ENCODE data around the gene GDI1.
A peak's percentile ranks its signal among the peaks of the same experiment; 100 is the strongest.

The GDI1 gene

GRCh38 chrX:154409222-154409871 lies 27.6 kb upstream of the GDI1 start, which contains the start of gene DNASE1L1:
Gene DNASE1L1 (minus strand): TSS chrX:154409254. CDS start chrX:154405568, 3,686 bp downstream.
- no peak for DNase-seq

- DNase-seq, result peak; percentile 77
Observed at GRCh38 chrX:154411981-154412340, 25.0 kb upstream of the GDI1 start.

- DNase-seq, result no peak
Observed at GRCh38 chrX:154412468-154412867, 24.5 kb upstream of the GDI1 start.

- DNase-seq, result no peak
Observed at GRCh38 chrX:154413142-154413541, 23.8 kb upstream of the GDI1 start.

GRCh38 chrX:154417157-154417556 lies 19.8 kb upstream of the GDI1 start:
- no peak for DNase-seq

- no peak for DNase-seq
Observed at GRCh38 chrX:154419189-154419588, 17.8 kb upstream of the GDI1 start.

- DNase-seq, result no peak
Observed at GRCh38 chrX:154419688-154420401, 17.1 kb upstream of the GDI1 start.

GRCh38 chrX:154420402-154420756 lies 16.6 kb upstream of the GDI1 start:
- no peak for DNase-seq

GRCh38 chrX:154426916-154427770 lies 9.8 kb upstream of the GDI1 start:
- no peak for DNase-seq

GRCh38 chrX:154428176-154429171 lies 8.5 kb upstream of the GDI1 start, which contains the start of gene ATP6AP1:
Gene ATP6AP1 (plus strand): TSS chrX:154428677. CDS start chrX:154428693, 16 bp downstream.
- DNase-seq, result peak; percentile 97

- no peak for DNase-seq
Observed at GRCh38 chrX:154429711-154430110, 7.2 kb upstream of the GDI1 start.

GRCh38 chrX:154430479-154430878 lies 6.5 kb upstream of the GDI1 start:
- DNase-seq, result no peak

- no peak for DNase-seq
Observed at GRCh38 chrX:154430916-154431315, 6.0 kb upstream of the GDI1 start.

GRCh38 chrX:154431341-154431740 lies 5.6 kb upstream of the GDI1 start:
- DNase-seq, result no peak

- no peak for DNase-seq
Observed at GRCh38 chrX:154432210-154432609, 4.7 kb upstream of the GDI1 start.

GRCh38 chrX:154433605-154434004 lies 3.3 kb upstream of the GDI1 start:
- DNase-seq, result no peak

- no peak for DNase-seq
Observed at GRCh38 chrX:154434394-154435168, 2.4 kb upstream of the GDI1 start.

- no peak for DNase-seq
Observed at GRCh38 chrX:154435171-154435733, 1.7 kb upstream of the GDI1 start.

- DNase-seq, result peak; percentile 82
Observed at GRCh38 chrX:154436374-154436982, 476 bp upstream of the GDI1 start.

- DNase-seq, result no peak
Observed at GRCh38 chrX:154437971-154438893, 1.3 kb downstream of the GDI1 start.
